Ramos (cell line): ENCODE data around the gene CCDC197.

Experiments used
- in situ Hi-C: fragments of 300-500 bp; cut with MboI; formaldehyde crosslinking; loops from one replicate; pipeline ENCODE4 v1.14.3; 2022; ENCODE audit warnings: low sequenced_read_pairs; ENCODE audit not compliant: unreplicated experiment

Gene CCDC197

GRCh38 chr14:94031883-94032279 lies 34.8 kb downstream of the CCDC197 start:
- in situ Hi-C loops = loop anchor here (25.0 kb wide), 1 partner anchor 105 kb away; the partner anchor contains the start of gene IFI27L2

- in situ Hi-C loops = loop anchor here (5.0 to 25.0 kb wide), 2 partner anchors 102 to 147 kb away; partner anchors contain the start of gene IFI27L2
Measured at GRCh38 chr14:94034886-94035285, 37.8 kb downstream of the CCDC197 start.

- in situ Hi-C loops = loop anchor here (5.0 to 25.0 kb wide), 2 partner anchors 101 to 146 kb away; partner anchors contain the start of gene IFI27L2
Measured at GRCh38 chr14:94036313-94037167, 39.4 kb downstream of the CCDC197 start.

- in situ Hi-C loops = loop anchor here (5.0 to 25.0 kb wide), 2 partner anchors 99 to 144 kb away; partner anchors contain the start of gene IFI27L2
Measured at GRCh38 chr14:94037954-94038353, 40.9 kb downstream of the CCDC197 start.

DNA sequence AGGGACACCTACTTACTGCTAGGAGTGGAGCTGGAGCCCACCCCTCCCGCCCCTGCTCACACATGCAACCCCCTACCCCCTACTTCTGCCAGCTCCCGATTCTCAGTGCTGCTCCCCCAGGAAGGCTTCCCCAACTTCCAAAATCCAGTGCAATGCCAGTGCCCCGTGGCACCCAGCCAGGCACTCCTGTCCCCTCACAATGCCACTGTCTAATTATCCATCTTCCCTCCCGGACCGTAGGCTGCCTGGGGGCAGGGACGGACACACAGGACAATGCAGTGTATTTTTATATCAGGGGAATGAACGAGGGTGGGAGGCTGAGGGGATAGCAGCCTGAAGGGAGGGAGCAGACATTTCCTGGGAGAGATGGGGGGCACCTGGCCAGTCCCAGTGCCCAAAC lies 41.4 kb downstream of the CCDC197 start:
- in situ Hi-C loops = loop anchor here (5.0 to 25.0 kb wide), 2 partner anchors 99 to 144 kb away; partner anchors contain the start of gene IFI27L2

DNA sequence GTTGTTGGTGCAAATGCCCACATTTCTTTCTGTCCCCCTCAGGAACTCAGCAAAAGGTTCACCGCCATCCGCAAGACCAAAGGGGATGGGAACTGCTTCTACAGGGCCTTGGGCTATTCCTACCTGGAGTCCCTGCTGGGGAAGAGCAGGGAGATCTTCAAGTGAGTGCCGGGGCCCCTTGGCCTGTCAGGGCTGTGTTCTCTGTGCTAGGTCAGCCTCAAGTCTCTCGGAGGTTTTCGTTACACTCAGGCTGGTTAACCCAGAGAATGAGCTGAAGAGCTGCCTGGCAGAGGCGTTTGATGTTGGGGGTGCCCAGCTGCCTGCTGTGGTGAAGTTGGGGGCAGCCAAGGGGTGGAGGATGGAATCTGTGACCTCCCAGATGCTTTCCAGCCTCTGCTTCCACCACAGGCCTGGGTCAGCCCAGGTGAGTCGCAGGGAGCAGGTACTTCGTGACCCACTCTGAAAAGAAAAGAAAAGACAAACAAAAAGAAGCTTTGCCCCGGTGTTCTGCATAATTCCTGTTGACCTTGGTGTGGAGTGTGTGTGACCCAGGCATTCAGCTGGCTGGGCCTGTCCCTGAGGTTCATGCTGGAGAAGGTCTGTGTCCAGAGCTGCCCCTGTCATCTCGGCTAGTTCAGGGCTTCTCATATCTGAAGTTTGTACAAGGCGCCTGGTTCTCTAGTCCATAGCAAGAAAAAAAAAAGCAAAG lies 42.0 kb downstream of the CCDC197 start:
- in situ Hi-C loops = loop anchor here (5.0 to 25.0 kb wide), 2 partner anchors 98 to 143 kb away; partner anchors contain the start of gene IFI27L2

DNA sequence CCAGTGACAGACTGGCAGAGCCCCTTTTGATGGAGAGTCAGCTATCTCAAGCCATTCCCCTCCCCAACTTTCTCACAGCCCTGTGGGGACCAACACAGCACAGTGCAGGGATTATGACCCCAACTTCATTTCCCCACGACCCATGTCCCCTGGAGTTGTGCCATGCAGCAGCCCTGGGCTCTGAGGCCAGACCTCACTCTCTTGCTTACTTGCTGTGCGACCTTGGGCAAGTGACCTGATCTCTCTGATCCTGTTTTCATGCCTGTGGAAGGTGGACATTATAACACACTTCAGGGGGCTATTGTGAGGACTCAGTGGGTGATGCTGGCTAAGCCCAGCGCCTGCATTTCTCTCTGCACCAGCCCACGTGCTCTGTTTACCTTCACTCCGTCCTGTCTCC lies 43.1 kb downstream of the CCDC197 start:
- in situ Hi-C loops = loop anchor here (25.0 kb wide), 1 partner anchor 97 kb away; the partner anchor contains the start of gene IFI27L2

GRCh38 chr14:94040796-94041195 lies 43.7 kb downstream of the CCDC197 start:
- in situ Hi-C loops = loop anchor here (25.0 kb wide), 1 partner anchor 97 kb away; the partner anchor contains the start of gene IFI27L2

DNA sequence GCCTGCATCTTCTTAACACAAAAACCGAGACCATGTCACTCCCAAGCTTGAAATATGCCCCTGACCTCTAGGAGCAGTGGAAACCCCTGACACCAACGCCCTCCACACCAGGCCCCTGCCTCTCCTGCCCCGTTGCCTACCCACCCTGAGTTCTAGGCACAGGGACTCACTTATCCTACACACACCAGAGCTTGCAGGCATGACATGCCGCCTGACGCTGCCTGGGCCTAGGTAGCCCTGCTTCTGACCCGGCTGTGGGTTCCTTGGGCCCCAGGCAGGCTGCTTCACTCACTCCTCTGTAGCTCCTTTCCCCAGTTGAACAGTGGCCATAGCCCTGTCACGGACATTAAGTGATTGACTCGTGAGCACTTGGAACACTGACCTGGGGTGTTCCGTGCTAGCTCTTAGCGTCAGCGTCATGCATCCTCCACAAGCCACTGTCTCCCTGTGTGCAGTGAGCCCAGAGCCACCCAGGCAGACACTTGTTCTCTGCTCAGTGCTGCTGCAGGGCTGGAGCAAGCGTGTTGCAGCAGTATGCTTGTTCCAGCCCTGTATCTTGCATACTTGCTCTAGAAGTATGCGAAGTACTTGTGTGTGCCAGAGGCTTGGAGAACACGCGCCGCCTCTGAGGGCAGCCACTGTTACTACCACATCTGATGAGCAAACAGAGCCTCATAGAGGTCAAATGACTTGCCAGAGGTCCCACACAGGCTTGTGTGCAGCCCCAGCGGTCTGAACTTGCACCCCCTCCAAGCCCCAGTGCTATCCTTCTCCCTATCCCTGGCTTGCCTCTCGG lies 44.6 kb downstream of the CCDC197 start:
- in situ Hi-C loops = loop anchor here (25.0 kb wide), 1 partner anchor 96 kb away; the partner anchor contains the start of gene IFI27L2

DNA sequence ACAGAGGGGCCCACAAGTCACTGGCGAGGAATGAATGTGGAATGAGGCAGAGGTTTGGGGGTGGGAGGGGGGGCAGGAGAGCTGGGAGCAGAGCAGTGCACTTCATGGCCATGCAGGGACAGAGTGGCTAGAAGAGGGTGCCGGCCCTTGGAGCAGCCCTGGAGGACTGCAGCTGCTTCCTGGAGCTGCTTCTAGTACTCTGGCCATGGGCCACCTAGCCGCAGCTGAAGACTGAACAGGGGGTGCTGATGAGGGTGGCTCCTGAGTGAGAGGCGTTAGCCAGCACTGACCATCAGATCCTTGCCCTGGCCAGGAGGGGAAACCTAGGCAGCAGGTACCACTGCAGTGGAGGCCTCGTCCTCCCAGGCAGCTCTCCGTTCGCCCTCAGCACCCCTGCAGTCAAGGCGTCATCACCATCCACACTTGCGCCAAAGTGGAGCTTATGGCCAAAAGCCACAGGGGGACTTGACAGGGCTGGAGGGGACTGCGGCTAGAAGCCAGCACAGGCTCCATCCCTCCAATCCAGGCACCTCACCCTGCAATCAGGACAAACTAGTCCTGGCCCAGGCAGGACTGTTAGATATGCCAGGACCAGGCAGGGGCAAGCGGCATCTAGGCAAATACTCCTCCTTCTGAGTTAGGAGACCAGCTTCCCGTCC lies 45.5 kb downstream of the CCDC197 start:
- in situ Hi-C loops = loop anchor here (25.0 kb wide), 1 partner anchor 95 kb away; the partner anchor contains the start of gene IFI27L2

GRCh38 chr14:94043111-94043755 lies 46.1 kb downstream of the CCDC197 start:
- in situ Hi-C loops = loop anchor here (25.0 kb wide), 1 partner anchor 94 kb away; the partner anchor contains the start of gene IFI27L2

GRCh38 chr14:94043756-94044475 lies 46.8 kb downstream of the CCDC197 start:
- in situ Hi-C loops = loop anchor here (25.0 kb wide), 1 partner anchor 93 kb away; the partner anchor contains the start of gene IFI27L2

DNA sequence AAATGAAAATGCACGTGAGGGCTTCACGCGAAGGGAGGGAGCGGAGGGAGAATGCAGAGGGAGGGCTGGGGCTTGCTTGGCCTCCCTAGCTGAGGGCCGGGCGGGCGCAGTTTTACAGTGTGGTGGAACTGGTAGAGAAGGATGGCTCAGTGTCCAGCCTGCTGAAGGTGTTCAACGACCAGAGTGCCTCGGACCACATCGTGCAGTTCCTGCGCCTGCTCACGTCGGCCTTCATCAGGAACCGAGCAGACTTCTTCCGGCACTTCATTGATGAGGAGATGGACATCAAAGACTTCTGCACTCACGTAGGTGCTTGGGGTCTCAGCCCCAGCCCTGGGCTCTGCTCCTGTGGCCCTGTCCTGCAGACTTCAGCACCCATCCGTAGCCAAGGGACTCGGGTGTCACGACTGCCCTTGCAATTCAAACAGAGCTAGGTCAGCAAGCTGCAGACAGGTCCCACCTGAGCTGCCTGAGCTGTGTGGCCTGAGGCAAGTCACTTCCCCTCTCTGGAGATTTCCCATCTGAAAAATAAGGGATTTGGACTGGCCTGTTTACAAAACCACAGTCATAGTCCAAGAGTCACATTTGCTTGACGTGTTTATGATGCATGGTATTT lies 47.5 kb downstream of the CCDC197 start:
- in situ Hi-C loops = loop anchor here (25.0 kb wide), 1 partner anchor 93 kb away; the partner anchor contains the start of gene IFI27L2

DNA sequence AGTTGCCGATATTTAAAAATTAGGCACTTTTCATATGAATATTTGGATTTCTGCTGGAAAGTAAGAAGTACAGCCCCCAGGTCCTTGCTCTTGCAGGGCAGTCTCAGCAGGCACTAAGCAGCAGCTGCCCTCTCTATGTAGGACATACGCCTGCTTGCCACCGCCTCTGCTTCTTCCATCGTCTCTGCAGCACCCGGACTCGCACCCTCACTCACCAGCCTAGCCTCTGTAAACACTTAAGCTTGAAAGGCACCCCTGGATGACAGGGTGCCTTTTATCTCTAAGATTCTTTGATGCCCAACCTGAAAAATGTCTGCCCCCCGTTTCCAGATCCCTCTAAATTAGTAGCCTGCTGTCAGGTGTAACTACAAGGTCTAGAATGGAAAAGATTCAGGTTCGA lies 48.0 kb downstream of the CCDC197 start:
- in situ Hi-C loops = loop anchor here (25.0 kb wide), 1 partner anchor 92 kb away; the partner anchor contains the start of gene IFI27L2

DNA sequence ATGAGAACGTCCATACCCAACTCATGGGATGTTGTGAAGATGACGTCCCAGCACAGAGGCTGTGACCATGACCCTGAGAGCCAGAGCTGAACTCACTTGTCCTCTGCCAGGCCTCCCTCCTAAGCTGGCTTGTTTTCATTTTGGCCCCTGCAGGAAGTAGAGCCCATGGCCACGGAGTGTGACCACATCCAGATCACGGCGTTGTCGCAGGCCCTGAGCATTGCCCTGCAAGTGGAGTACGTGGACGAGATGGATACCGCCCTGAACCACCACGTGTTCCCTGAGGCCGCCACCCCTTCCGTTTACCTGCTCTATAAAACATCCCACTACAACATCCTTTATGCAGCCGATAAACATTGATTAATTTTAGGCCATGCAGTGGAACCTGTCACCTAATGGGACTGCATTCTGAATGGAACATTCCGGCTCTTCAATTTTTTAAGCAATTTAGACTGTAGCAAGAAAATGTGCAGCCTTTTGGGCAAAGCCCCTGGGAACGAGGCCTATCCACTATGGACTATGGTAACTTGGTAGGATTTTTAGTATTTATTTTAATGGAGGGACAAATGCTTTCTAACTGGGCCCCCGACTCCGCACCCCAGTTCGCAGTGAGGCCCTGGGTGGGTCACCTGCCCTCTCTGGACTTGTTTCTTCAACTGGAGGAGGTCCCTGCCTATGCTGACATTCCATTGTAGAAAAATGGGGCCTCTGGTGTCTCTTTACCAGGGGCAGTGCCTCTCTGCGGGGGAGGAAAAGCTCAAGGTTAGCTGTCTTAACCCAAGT lies 48.7 kb downstream of the CCDC197 start:
- in situ Hi-C loops = loop anchor here (25.0 kb wide), 1 partner anchor 92 kb away; the partner anchor contains the start of gene IFI27L2

DNA sequence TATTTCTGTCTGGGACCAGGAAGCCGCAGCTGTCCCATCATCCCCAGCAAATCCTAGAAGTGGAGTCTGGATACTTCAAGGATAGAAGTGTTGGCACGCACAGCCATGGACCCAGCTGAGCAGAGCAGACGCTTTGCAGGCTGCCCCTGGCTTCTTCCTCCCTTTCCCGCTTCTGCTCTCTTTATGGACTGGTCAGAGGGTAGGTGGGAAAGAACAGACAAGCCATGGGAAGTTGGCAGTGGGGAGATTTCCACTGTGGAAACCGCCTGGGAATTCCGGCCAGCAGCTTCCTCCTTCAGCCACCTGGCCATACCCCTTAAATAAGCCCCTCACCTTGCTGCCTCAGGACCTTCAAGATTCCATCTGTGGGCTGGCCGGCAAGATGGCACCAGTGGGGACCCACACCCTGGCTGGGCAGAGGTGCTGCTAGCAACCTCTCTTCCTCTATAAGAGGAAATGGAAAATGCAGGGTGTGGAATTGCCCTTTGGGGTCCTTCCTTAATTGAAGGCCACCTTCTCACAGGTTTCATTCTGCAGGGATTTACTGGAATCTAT lies 49.7 kb downstream of the CCDC197 start:
- in situ Hi-C loops = loop anchor here (25.0 kb wide), 1 partner anchor 91 kb away; the partner anchor contains the start of gene IFI27L2
